HepG2 (cell line): ENCODE measurements around the gene COL26A1. TPM values are rescaled to one million over a fixed set of nuclear protein-coding genes. Genes with fewer than 3 reads are reported as not detected.

Experiments
- BCL6 ChIP-seq: IDR thresholded peaks from 2 replicates; pipeline ENCODE4 v1.6.1; 2016; ENCODE audit warnings: missing genetic modification reagents, missing compliant biosample characterization
- CEBPZ ChIP-seq: IDR thresholded peaks from 2 replicates; pipeline ENCODE4 v1.6.1; 2012; ENCODE audit warnings: low read length, improper control_type of control experiment
- CREB3 ChIP-seq: sonication (generic); formaldehyde crosslinking; IDR thresholded peaks from 2 replicates; pipeline ENCODE4 v1.5.0; 2020; ENCODE audit warnings: missing genetic modification reagents
- ETS1 ChIP-seq: sonication (generic); formaldehyde crosslinking; IDR thresholded peaks from 2 replicates; pipeline ENCODE4 v1.4.0; 2020; ENCODE audit warnings: missing genetic modification reagents
- FOXA3 ChIP-seq: IDR thresholded peaks from 2 replicates; pipeline ENCODE4 v1.6.1; 2016; ENCODE audit warnings: missing genetic modification reagents, missing compliant biosample characterization
- HDAC1 ChIP-seq: sonication (generic); formaldehyde crosslinking; IDR thresholded peaks from 2 replicates; pipeline ENCODE4 v1.5.1; 2020; ENCODE audit warnings: mild to moderate bottlenecking, missing genetic modification reagents
- HDAC6 ChIP-seq: fragments of 200-600 bp; sonication (generic); IDR thresholded peaks from 2 replicates; pipeline ENCODE4 v1.7.0; 2017; ENCODE audit warnings: mild to moderate bottlenecking, antibody characterized with exemption, low read length, low read depth
- PHF21A ChIP-seq: sonication (generic); formaldehyde crosslinking; IDR thresholded peaks from 2 replicates; pipeline ENCODE4 v1.5.0; 2020; ENCODE audit warnings: mild to moderate bottlenecking, missing genetic modification reagents
- PLRG1 ChIP-seq: fragments of 450-650 bp; conservative IDR thresholded peaks from 2 replicates; pipeline ENCODE4 v1.6.1; 2016
- POLR2G ChIP-seq: fragments of 200-400 bp; formaldehyde crosslinking; IDR thresholded peaks from 2 replicates; pipeline ENCODE4 v1.6.1; 2018; ENCODE audit warnings: mild to moderate bottlenecking, low read depth, low read length, moderate library complexity
- RARA ChIP-seq: IDR thresholded peaks from 2 replicates; pipeline ENCODE4 v1.6.1; 2016; ENCODE audit warnings: missing genetic modification reagents, missing compliant biosample characterization
- RXRA ChIP-seq: sonication (generic); formaldehyde crosslinking; IDR thresholded peaks from 2 replicates; pipeline ENCODE4 v1.5.1; 2020; ENCODE audit warnings: missing genetic modification reagents
- SP1 ChIP-seq, 2 experiments: fragments of 450-650 bp in 1 of 2; sonication (generic) in 1 of 2; formaldehyde crosslinking in 1 of 2; IDR thresholded peaks; 2 replicates each; pipeline versions ENCODE4 v1.4.0 to v1.6.1; 2016 to 2020; ENCODE audit warnings: missing genetic modification reagents in 1 of 2
- SP5 ChIP-seq: IDR thresholded peaks from 2 replicates; pipeline ENCODE4 v1.6.1; 2016; ENCODE audit warnings: low read depth, borderline replicate concordance
- XBP1 ChIP-seq: sonication (generic); formaldehyde crosslinking; IDR thresholded peaks from 2 replicates; pipeline ENCODE4 v1.5.0; 2020; ENCODE audit warnings: missing genetic modification reagents
- ZBTB42 ChIP-seq: sonication (generic); formaldehyde crosslinking; IDR thresholded peaks from 2 replicates; pipeline ENCODE4 v1.5.0; 2020; ENCODE audit warnings: mild to moderate bottlenecking, missing genetic modification reagents
- ZNF33A ChIP-seq: sonication (generic); formaldehyde crosslinking; IDR thresholded peaks from 2 replicates; pipeline ENCODE4 v1.5.1; 2020; ENCODE audit warnings: missing genetic modification reagents, mild to moderate bottlenecking, moderate library complexity, borderline replicate concordance
- ZNF484 ChIP-seq: sonication (generic); formaldehyde crosslinking; IDR thresholded peaks from 2 replicates; pipeline ENCODE4 v1.5.1; 2020; ENCODE audit warnings: mild to moderate bottlenecking, low read depth, missing genetic modification reagents, borderline replicate concordance
- ZNF614 ChIP-seq: IDR thresholded peaks from 2 replicates; pipeline ENCODE4 v1.6.1; 2018; ENCODE audit warnings: missing biosample characterization, missing genetic modification reagents, inconsistent platforms, borderline replicate concordance
- ZNF740 ChIP-seq: sonication (generic); formaldehyde crosslinking; IDR thresholded peaks from 2 replicates; pipeline ENCODE4 v1.4.0; 2020; ENCODE audit warnings: missing genetic modification reagents
- ZNF746 ChIP-seq: sonication (generic); formaldehyde crosslinking; IDR thresholded peaks from 2 replicates; pipeline ENCODE4 v1.8.0; 2022; ENCODE audit warnings: mild to moderate bottlenecking, missing genetic modification reagents
- ZSCAN25 ChIP-seq: sonication (generic); formaldehyde crosslinking; IDR thresholded peaks from 2 replicates; pipeline ENCODE4 v1.8.0; 2022; ENCODE audit warnings: mild to moderate bottlenecking, missing genetic modification reagents
- polyA plus RNA-seq, 8 experiments: library from polyadenylated mRNA; depleted of rRNA in 3 of 8; stranded (reverse) in 7 of 8; unstranded in 1 of 8; fragments of >200 nt; fragmentation: Illumina TruSeq in 4 of 8; extraction: Trizol in 4 of 8; gene quantifications; 2 replicates each; pipeline versions ENCODE4 v1.2.1 to v1.2.3, GENCODE V29; 2011 to 2016; ENCODE audit warnings: low read depth in 4 of 8, missing spikeins in 1 of 8, mixed read lengths in 1 of 8; ENCODE audit not compliant: insufficient read depth in 1 of 8
- total RNA-seq, 5 experiments: library from RNA; depleted of rRNA; stranded (reverse); fragments of >200 nt; fragmentation: Illumina TruSeq; extraction: Trizol; gene quantifications; 2 replicates each; pipeline ENCODE4 v1.2.3, GENCODE V29; 2016; ENCODE audit warnings: low read depth in 1 of 5

Gene COL26A1
- total and polyA plus RNA-seq, 2 of the 13 experiments (the other 11 are each of a cell fraction or from before 2014, with no cell fraction given), result 7.8 to 9.2 TPM

GRCh38 chr7:101598422-101598985 is 235.8 kb downstream of the COL26A1 start (continued):
- TF ChIP-seq FOXA3 (CRISPR knock-in tag) (0 out of 2 replicates have a peak, but pooled peaks have one; percentile 10), CEBPZ (no peak), HDAC1 (CRISPR knock-in tag) (peak; percentile 61; the same call in 1 of the 2 replicates), PLRG1 (no peak), SP1 (IDR thresholded peaks at IDR 0.05) (no peak), SP1 (CRISPR knock-in tag; IDR thresholded peaks at IDR 0.05) (no peak), ZNF746 (CRISPR knock-in tag) (peak; percentile 45; the same call in 1 of the 2 replicates), ZSCAN25 (peak; percentile 61; the same call in 1 of the 2 replicates), PHF21A (CRISPR knock-in tag) (0 out of 2 replicates have a peak, but pooled peaks have one; percentile 43), ZNF33A (CRISPR knock-in tag) (no peak), POLR2G (peak; percentile 26; the same call in 1 of the 2 replicates), ZBTB42 (CRISPR knock-in tag) (no peak), ZNF614 (no peak), HDAC6 (no peak), RARA (CRISPR knock-in tag) (no peak), ETS1 (no peak), RXRA (CRISPR knock-in tag) (peak; percentile 81), ZNF740 (CRISPR knock-in tag) (no peak), ZNF484 (CRISPR knock-in tag) (no peak), XBP1 (CRISPR knock-in tag) (no peak), CREB3 (CRISPR knock-in tag) (no peak), SP5 (CRISPR knock-in tag) (peak; percentile 29), BCL6 (CRISPR knock-in tag) (peak; percentile 48)
